HepG2 (cell line): ENCODE measurements around the gene PRSS22. TPM values are rescaled to one million over a fixed set of nuclear protein-coding genes. Genes with fewer than 3 reads are reported as not detected.
A peak's percentile ranks its signal among the peaks of the same experiment; 100 is the strongest.

Experiments
- AKAP8 ChIP-seq: sonication (generic); formaldehyde crosslinking; IDR thresholded peaks from 2 replicates; pipeline ENCODE4 v1.5.1; 2020; ENCODE audit warnings: mild to moderate bottlenecking, missing genetic modification reagents
- ARID3A ChIP-seq: IDR thresholded peaks from 2 replicates; pipeline ENCODE4 v1.6.1; 2012; ENCODE audit warnings: low read depth, low read length, improper control_type of control experiment
- CENPX ChIP-seq: sonication (generic); formaldehyde crosslinking; IDR thresholded peaks from 2 replicates; pipeline ENCODE4 v1.9.0; 2021; ENCODE audit warnings: mild to moderate bottlenecking, missing genetic modification reagents, moderate library complexity
- DNMT3B ChIP-seq: conservative IDR thresholded peaks from 2 replicates; pipeline ENCODE4 v1.6.1; 2016; ENCODE audit warnings: missing biosample characterization, control low read depth
- HNF4G ChIP-seq, 2 experiments: sonication (generic) in 1 of 2; formaldehyde crosslinking in 1 of 2; IDR thresholded peaks; 2 replicates each; pipeline versions ENCODE4 v1.4.0 to v1.6.1; 2011 to 2020; ENCODE audit warnings: borderline replicate concordance in 2 of 2, low read depth in 2 of 2, mild to moderate bottlenecking in 2 of 2, low read length in 1 of 2, missing genetic modification reagents in 1 of 2, moderate library complexity in 1 of 2
- KLF9 ChIP-seq: IDR thresholded peaks from 2 replicates; pipeline ENCODE4 v1.6.1; 2016; ENCODE audit warnings: low read depth
- MIXL1 ChIP-seq: IDR thresholded peaks from 2 replicates; pipeline ENCODE4 v1.6.1; 2016
- NFE2 ChIP-seq: sonication (generic); formaldehyde crosslinking; IDR thresholded peaks from 2 replicates; pipeline ENCODE4 v1.4.0; 2020; ENCODE audit warnings: missing genetic modification reagents
- PLSCR1 ChIP-seq: sonication (generic); formaldehyde crosslinking; IDR thresholded peaks from 2 replicates; pipeline ENCODE4 v1.5.0; 2020; ENCODE audit warnings: missing genetic modification reagents, mild to moderate bottlenecking, borderline replicate concordance
- PTBP1 ChIP-seq: fragments of 200-400 bp; formaldehyde crosslinking; IDR thresholded peaks from 2 replicates; pipeline ENCODE4 v1.6.1; 2018; ENCODE audit warnings: low read length, low read depth; ENCODE audit not compliant: poor library complexity, severe bottlenecking
- RARG ChIP-seq: sonication (generic); formaldehyde crosslinking; IDR thresholded peaks from 2 replicates; pipeline ENCODE4 v1.4.0; 2020; ENCODE audit warnings: low read depth, mild to moderate bottlenecking, missing genetic modification reagents
- RBFOX2 ChIP-seq: fragments of 200-400 bp; formaldehyde crosslinking; IDR thresholded peaks from 2 replicates; pipeline ENCODE4 v1.6.1; 2017; ENCODE audit warnings: low read depth, mild to moderate bottlenecking, low read length
- SP140L ChIP-seq: sonication (generic); formaldehyde crosslinking; IDR thresholded peaks from 2 replicates; pipeline ENCODE4 v1.4.0; 2020; ENCODE audit warnings: missing genetic modification reagents, borderline replicate concordance
- ZNF281 ChIP-seq: sonication (generic); formaldehyde crosslinking; IDR thresholded peaks from 2 replicates; pipeline ENCODE4 v1.4.0; 2020; ENCODE audit warnings: missing genetic modification reagents, borderline replicate concordance
- ZNF350 ChIP-seq: sonication (generic); formaldehyde crosslinking; IDR thresholded peaks from 2 replicates; pipeline ENCODE4 v1.4.0; 2020; ENCODE audit warnings: mild to moderate bottlenecking, low read depth, missing genetic modification reagents, borderline replicate concordance
- ZNF414 ChIP-seq: sonication (generic); formaldehyde crosslinking; IDR thresholded peaks from 2 replicates; pipeline ENCODE4 v1.5.0; 2020; ENCODE audit warnings: missing genetic modification reagents
- ZNF512B ChIP-seq: sonication (generic); formaldehyde crosslinking; IDR thresholded peaks from 2 replicates; pipeline ENCODE4 v1.5.1; 2020; ENCODE audit warnings: missing genetic modification reagents, mild to moderate bottlenecking, borderline replicate concordance
- ZNF616 ChIP-seq: sonication (generic); formaldehyde crosslinking; IDR thresholded peaks from 2 replicates; pipeline ENCODE4 v1.5.0; 2020; ENCODE audit warnings: low read depth, mild to moderate bottlenecking, missing genetic modification reagents
- ZNF790 ChIP-seq: sonication (generic); formaldehyde crosslinking; IDR thresholded peaks from 2 replicates; pipeline ENCODE4 v1.8.0; 2022; ENCODE audit warnings: missing genetic modification reagents, mild to moderate bottlenecking, borderline replicate concordance
- polyA plus RNA-seq, 8 experiments: library from polyadenylated mRNA; depleted of rRNA in 3 of 8; stranded (reverse) in 7 of 8; unstranded in 1 of 8; fragments of >200 nt; fragmentation: Illumina TruSeq in 4 of 8; extraction: Trizol in 4 of 8; gene quantifications; 2 replicates each; pipeline versions ENCODE4 v1.2.1 to v1.2.3, GENCODE V29; 2011 to 2016; ENCODE audit warnings: low read depth in 4 of 8, missing spikeins in 1 of 8, mixed read lengths in 1 of 8; ENCODE audit not compliant: insufficient read depth in 1 of 8
- total RNA-seq, 5 experiments: library from RNA; depleted of rRNA; stranded (reverse); fragments of >200 nt; fragmentation: Illumina TruSeq; extraction: Trizol; gene quantifications; 2 replicates each; pipeline ENCODE4 v1.2.3, GENCODE V29; 2016; ENCODE audit warnings: low read depth in 1 of 5

The PRSS22 gene
- total and polyA plus RNA-seq, 2 of the 13 experiments (the other 11 are each of a cell fraction or from before 2014, with no cell fraction given) = 0.24 to 0.32 TPM

- TF ChIP-seq ZNF512B (no peak), KLF9 (CRISPR knock-in tag) (no peak), ZNF350 (CRISPR knock-in tag) (no peak), PTBP1 (no peak), ZNF414 (CRISPR knock-in tag) (no peak; the same call in 1 of the 2 replicates), CENPX (CRISPR knock-in tag) (no peak), MIXL1 (CRISPR knock-in tag) (no peak), RARG (CRISPR knock-in tag) (peak; percentile 48; the same call in 1 of the 2 replicates), DNMT3B (CRISPR knock-in tag) (no peak; the same call in 1 of the 2 replicates), ZNF281 (no peak), ARID3A (no peak), RBFOX2 (no peak), PLSCR1 (CRISPR knock-in tag) (no peak), ZNF790 (CRISPR knock-in tag) (peak; percentile 44; the same call in 1 of the 2 replicates), AKAP8 (CRISPR knock-in tag) (peak; percentile 81; the same call in 1 of the 2 replicates), ZNF616 (CRISPR knock-in tag) (no peak), NFE2 (no peak), SP140L (CRISPR knock-in tag) (no peak), HNF4G (IDR thresholded peaks at IDR 0.05; ENCODE audit: borderline replicate concordance, low read depth, low read length) (no peak), HNF4G (CRISPR knock-in tag; IDR thresholded peaks at IDR 0.05; ENCODE audit: borderline replicate concordance, low read depth) (0 out of 2 replicates have a peak, but pooled peaks have one; percentile 39)
Observed at GRCh38 chr16:2904100-2904921, 46.3 kb upstream of the PRSS22 start (continued).
